GM12878 (cell line): ENCODE results near the gene UVRAG. TPM values are rescaled to one million over a fixed set of nuclear protein-coding genes. Genes with fewer than 3 reads are reported as not detected.

Source experiments
- ATAC-seq: fragments of 200-7000 bp; cut with Tn5 transposase; 3 replicates; pipeline ENCODE4 v1.9.1; 2020; ENCODE audit warnings: mild to moderate bottlenecking, moderate library complexity
- BruUV-seq: library from RNA; stranded (reverse); fragments of 400-500 nt; replicated peaks from 2 replicates; lab custom pipeline; 2021; lab: Mats Ljungman, UMichigan
- CTCF ChIA-PET: fragments of 300-600 bp; sonication (Branson Sonifier 250); formaldehyde crosslinking; extraction: SDS; loops from one replicate; lab custom pipeline; 2021; ENCODE audit warnings: inconsistent platforms; lab: Yijun Ruan, JAX
- POLR2A ChIA-PET: fragments of 350-600 bp; formaldehyde crosslinking; extraction: SDS; loops from one replicate; lab custom pipeline; 2021; ENCODE audit warnings: inconsistent platforms; lab: Charles Lee
- RAD21 ChIA-PET: fragments of 300-600 bp; sonication (Branson Sonifier 250); formaldehyde crosslinking; loops from one replicate; lab custom pipeline; 2023; ENCODE audit warnings: antibody characterized with exemption; ENCODE audit not compliant: unreplicated experiment; lab: Charles Lee
- SMC1A ChIA-PET: fragments of 300-600 bp; sonication (Branson Sonifier 250); formaldehyde crosslinking; loops from one replicate; lab custom pipeline; 2023; ENCODE audit not compliant: unreplicated experiment, uncharacterized antibody; lab: Charles Lee
- DNase-seq: peaks from one replicate; pipeline ENCODE4 v3.0.0-alpha.2; 2011; ENCODE audit warnings: low read depth, low spot score
- FAIRE-seq: peaks from 3 replicates; lab custom pipeline; 2011; peaks lifted over from hg19 to GRCh38; lab: Jason Lieb, UNC
- H2AFZ ChIP-seq: 2 replicates; pipeline ENCODE4 v1.6.0; 2011; ENCODE audit warnings: low read depth, low read length, control low read depth; ENCODE audit not compliant: control insufficient read depth
- H3K27ac ChIP-seq: 2 replicates; pipeline ENCODE4 v1.5.1; 2011; ENCODE audit warnings: control low read depth; ENCODE audit not compliant: control insufficient read depth, insufficient read depth
- H3K27me3 ChIP-seq, 2 experiments: replicated peaks in 1 of 2; 2 replicates each; pipeline versions ENCODE4 v1.6.0 to v1.6.1; 2011; ENCODE audit warnings: low read length in 1 of 2; ENCODE audit not compliant: control insufficient read depth in 2 of 2, insufficient read depth in 2 of 2
- H3K36me3 ChIP-seq, 2 experiments: 2 replicates each; pipeline ENCODE4 v1.5.1; 2011; ENCODE audit warnings: low read length in 1 of 2; ENCODE audit not compliant: control insufficient read depth in 2 of 2, insufficient read depth in 2 of 2
- H3K4me1 ChIP-seq: 2 replicates; pipeline ENCODE4 v1.6.1; 2011; ENCODE audit warnings: mild to moderate bottlenecking, low read length, moderate library complexity, mixed read lengths; ENCODE audit not compliant: control insufficient read depth, insufficient read depth
- H3K4me2 ChIP-seq: 2 replicates; pipeline ENCODE4 v1.6.0; 2011; ENCODE audit warnings: control low read depth; ENCODE audit not compliant: control insufficient read depth, insufficient read depth
- H3K4me3 ChIP-seq: fragments of 200-600 bp; sonication (generic); 2 replicates; pipeline ENCODE4 v1.5.1; 2016
- H3K79me2 ChIP-seq: 2 replicates; pipeline ENCODE4 v1.6.0; 2011; ENCODE audit warnings: low read length; ENCODE audit not compliant: control insufficient read depth, insufficient read depth
- H3K9ac ChIP-seq: 2 replicates; pipeline ENCODE4 v1.8.0; 2011; ENCODE audit warnings: low read length, control low read depth, mixed read lengths; ENCODE audit not compliant: control insufficient read depth, insufficient read depth
- H3K9me3 ChIP-seq: replicated peaks from 3 replicates; pipeline ENCODE4 v1.5.1; 2011; ENCODE audit warnings: mild to moderate bottlenecking, low read length; ENCODE audit not compliant: control insufficient read depth, insufficient read depth
- H4K20me1 ChIP-seq: 2 replicates; pipeline ENCODE4 v1.6.0; 2011; ENCODE audit not compliant: control insufficient read depth, insufficient read depth
- CEBPB ChIP-seq, 2 experiments: fragments of 150-350 bp in 1 of 2; IDR thresholded peaks; 2 replicates each; pipeline ENCODE4 v1.6.1; 2012 to 2014; ENCODE audit warnings: low read depth in 2 of 2, low read length in 2 of 2, borderline replicate concordance in 1 of 2, inconsistent platforms in 1 of 2
- CHD1 ChIP-seq: IDR thresholded peaks from 2 replicates; pipeline ENCODE4 v1.6.1; 2012; ENCODE audit warnings: low read depth, low read length, improper control_type of control experiment
- ETV6 ChIP-seq, 2 experiments: fragments of 450-650 bp in 1 of 2; IDR thresholded peaks in 1 of 2; conservative IDR thresholded peaks in 1 of 2; 2 replicates each; pipeline ENCODE4 v1.6.1; 2014; ENCODE audit warnings: antibody characterized with exemption in 1 of 2, borderline replicate concordance in 1 of 2, low read depth in 1 of 2, mild to moderate bottlenecking in 1 of 2, moderate library complexity in 1 of 2
- HDAC2 ChIP-seq: fragments of 200-600 bp; sonication (generic); IDR thresholded peaks from 2 replicates; pipeline ENCODE4 v1.6.1; 2017
- JUNB ChIP-seq: IDR thresholded peaks from 2 replicates; pipeline ENCODE4 v1.6.1; 2016; ENCODE audit warnings: antibody characterized with exemption, mild to moderate bottlenecking
- MTA3 ChIP-seq: IDR thresholded peaks from 2 replicates; pipeline ENCODE4 v1.6.1; 2012; ENCODE audit warnings: low read length, inconsistent platforms, borderline replicate concordance
- NFIC ChIP-seq: IDR thresholded peaks from 2 replicates; pipeline ENCODE4 v1.6.1; 2012; ENCODE audit warnings: low read depth, mild to moderate bottlenecking, inconsistent platforms, low read length, moderate library complexity
- NR2C2 ChIP-seq: IDR thresholded peaks from 2 replicates; pipeline ENCODE4 v1.6.1; 2011; ENCODE audit warnings: borderline replicate concordance, low read depth; ENCODE audit not compliant: control insufficient read depth, insufficient read length
- PML ChIP-seq: IDR thresholded peaks from 2 replicates; pipeline ENCODE4 v1.6.1; 2012; ENCODE audit warnings: low read length, inconsistent platforms
- RCOR1 ChIP-seq: conservative IDR thresholded peaks from 2 replicates; pipeline ENCODE4 v1.6.1; 2012; ENCODE audit warnings: low read depth, low read length, improper control_type of control experiment
- RFX5 ChIP-seq: IDR thresholded peaks from 2 replicates; pipeline ENCODE4 v1.6.1; 2011; ENCODE audit warnings: low read depth, low read length, improper control_type of control experiment
- SMAD5 ChIP-seq: IDR thresholded peaks from 2 replicates; pipeline ENCODE4 v1.6.1; 2016; ENCODE audit warnings: antibody characterized with exemption, low read depth
- TAF1 ChIP-seq: IDR thresholded peaks from 2 replicates; pipeline ENCODE4 v1.6.1; 2011; ENCODE audit warnings: mild to moderate bottlenecking, low read depth, low read length, borderline replicate concordance
- TBL1XR1 ChIP-seq: IDR thresholded peaks from 2 replicates; pipeline ENCODE4 v1.6.1; 2012; ENCODE audit warnings: low read depth, low read length, improper control_type of control experiment
- ZBED1 ChIP-seq: IDR thresholded peaks from 2 replicates; pipeline ENCODE4 v1.6.1; 2016; ENCODE audit warnings: borderline replicate concordance
- ZNF622 ChIP-seq: fragments of 450-650 bp; IDR thresholded peaks from 2 replicates; pipeline ENCODE4 v1.6.1; 2017; ENCODE audit warnings: mild to moderate bottlenecking, inconsistent platforms
- WGBS: methylation state at CpG from one replicate; pipeline ENCODE4 v1.1.6; 2016; ENCODE audit warnings: low lambda C conversion rate; ENCODE audit not compliant: insufficient replicate concordance, insufficient coverage; ENCODE audit errors: missing lambda C conversion rate; 5-methylcytosine and 5-hydroxymethylcytosine counted together
- in situ Hi-C: fragments of 300-500 bp; cut with MboI; formaldehyde crosslinking; loops from 9 replicates; pipeline ENCODE4 v1.14.3; 2018; ENCODE audit warnings: mixed read lengths
- intact Hi-C: fragments of 100-400 bp; cut with micrococcal nuclease; formaldehyde crosslinking; loops from one replicate; pipeline ENCODE4 v1.14.2; 2022; ENCODE audit not compliant: unreplicated experiment
- polyA plus RNA-seq, 11 experiments: library from polyadenylated mRNA; depleted of rRNA in 4 of 11; unstranded in 6 of 11; stranded (reverse) in 5 of 11; fragments of >200 nt; fragmentation: Nextera tagmentation in 4 of 11; fragmentation: Illumina TruSeq in 1 of 11; extraction: Ambion mirVana in 4 of 11; extraction: Trizol in 1 of 11; gene quantifications; 1 replicate in 1 of 11; 2 replicates in 10 of 11; pipeline versions ENCODE4 v1.2.1 to v1.2.3, GENCODE V29; 2011 to 2016; ENCODE audit warnings: inconsistent platforms in 2 of 11, missing spikeins in 2 of 11, low read depth in 1 of 11
- total RNA-seq, 4 experiments: library from RNA; depleted of rRNA in 3 of 4; stranded (reverse); fragments of >200 nt in 3 of 4; fragmentation: Illumina TruSeq in 1 of 4; extraction: Trizol in 1 of 4; gene quantifications; 2 replicates each; pipeline versions ENCODE4 v1.2.1 to v1.2.3, GENCODE V29; 2013 to 2021

Gene UVRAG
- total and polyA plus RNA-seq, 10 of the 15 experiments (the other 5 are each of a cell fraction or from before 2014, with no cell fraction given), result 7.0 to 43.4 (median 37.0) TPM

DNA sequence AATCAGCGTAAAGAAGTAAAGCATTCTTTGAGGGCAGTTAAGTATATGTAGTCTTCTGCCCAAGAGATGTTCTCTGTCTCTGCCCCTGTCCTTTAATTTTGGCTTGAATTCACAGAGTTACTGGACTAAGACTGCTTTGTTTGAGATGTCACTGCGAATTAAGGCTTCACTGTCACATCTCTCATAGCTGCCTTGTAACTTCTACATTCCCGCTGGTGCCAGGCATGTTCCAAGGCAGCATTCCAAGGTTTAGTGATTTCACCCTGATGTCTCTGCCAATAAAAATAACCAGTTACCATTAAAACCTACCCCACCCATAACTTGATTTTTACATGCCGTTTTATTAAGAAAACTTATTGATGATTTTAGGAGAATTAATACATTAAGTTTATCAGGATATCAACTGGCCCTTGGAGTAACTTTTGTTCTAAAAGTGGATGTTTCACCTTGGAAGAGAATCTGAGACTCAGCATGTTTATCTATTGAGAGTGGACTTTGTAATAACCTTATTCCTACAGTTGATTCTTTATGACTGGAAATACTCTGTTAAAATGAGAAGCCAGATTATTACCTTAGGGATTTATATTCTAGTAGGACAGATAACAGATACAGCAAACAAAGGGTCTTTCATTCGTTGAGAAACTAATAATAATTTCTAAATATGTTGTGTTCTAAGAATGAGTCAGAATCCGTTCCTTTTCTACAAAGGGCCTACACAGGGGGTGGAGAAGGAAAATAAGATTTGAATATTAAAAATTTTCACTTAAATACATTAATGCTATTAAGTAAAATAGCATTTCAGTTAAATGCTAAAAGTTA is 110.2 kb downstream of the UVRAG start:
- WGBS, result 65% methylated on average over 6 of the region's 6 CpGs
- Histone ChIP-seq H3K4me1 (peaks cover 13% of the 10 kb centered on the region; the same call in 1 of the 2 replicates), H3K27me3 (no peaks in the 10 kb centered on the region), H3K9ac (no peak overlapping the region), H3K79me2 (peaks cover 38% of the 10 kb centered on the region), H3K4me3 (no peak overlapping the region), H3K36me3 (peaks cover 0 to 6% of the 10 kb centered on the region in 2 experiments; a peak in 2 of 4 replicates), H3K9me3 (no peaks in the 10 kb centered on the region; the same call in 2 of the 3 replicates), H2AFZ (no peak overlapping the region), H3K4me2 (peak overlapping the region; percentile 41; the same call in 1 of the 2 replicates), H4K20me1 (no peaks in the 10 kb centered on the region), H3K27ac (peak overlapping the region; percentile 60; the same call in 1 of the 2 replicates)
- ChIA-PET POLR2A (interaction anchor here (0.7 kb wide), 2 partner anchors 33 to 135 kb away, joined by 3 read pairs; no protein-coding TSS in a partner anchor), CTCF (no interaction called here), RAD21 (no interaction called here), SMC1A (interaction anchor here (0.7 kb wide), 1 partner anchor 1100 kb away, joined by 4 read pairs; no protein-coding TSS in a partner anchor)
- in situ Hi-C loops (no loop called here), intact Hi-C loops (no loop called here)
- TF ChIP-seq NFIC (peak; percentile 70), PML (0 out of 2 replicates have a peak, but pooled peaks have one; percentile 37), ZNF622 (no peak), JUNB (peak; percentile 76)
- DNase-seq (no peak), FAIRE-seq (peak; percentile 13), ATAC-seq (peak; percentile 76)
- BruUV-seq, result no TSS peak

GRCh38 chr11:75925785-75926164 is 110.8 kb downstream of the UVRAG start:
- no peaks in the 10 kb centered on the region for H3K27me3 ChIP-seq
- no peak for TF ChIP-seq TAF1
- no peak for TF ChIP-seq MTA3
- TF ChIP-seq SMAD5, result no peak
- no peak for TF ChIP-seq PML
- TF ChIP-seq CHD1, result no peak
- no peak for TF ChIP-seq ETV6 (conservative IDR thresholded peaks at IDR 0.05 in 1 of 2, IDR thresholded peaks at IDR 0.05 in 1 of 2; ENCODE audit: borderline replicate concordance in 1 of 2, low read depth in 1 of 2)
- TF ChIP-seq NFIC, result no peak
- TF ChIP-seq RCOR1, result no peak
- TF ChIP-seq RFX5, result no peak
- TF ChIP-seq ZBED1, result no peak
- no peak for TF ChIP-seq NR2C2
- no peak for TF ChIP-seq HDAC2
- no peak for TF ChIP-seq TBL1XR1
- no peak for TF ChIP-seq CEBPB (IDR thresholded peaks at IDR 0.05; ENCODE audit: borderline replicate concordance in 1 of 2, low read depth in 2 of 2, low read length in 2 of 2)
- peaks cover 13% of the 10 kb centered on the region; the same call in 1 of the 2 replicates for H3K4me1 ChIP-seq
- no peaks in the 10 kb centered on the region for H3K9me3 ChIP-seq
- 100% methylated on average over 1 of the region's 1 CpG for WGBS
- no peak overlapping the region for H2AFZ ChIP-seq
- no peak overlapping the region for H3K27ac ChIP-seq
- no peak for DNase-seq
- POLR2A ChIA-PET, result interaction anchor here (0.7 kb wide), 2 partner anchors 34 to 135 kb away, joined by 3 read pairs; no protein-coding TSS in a partner anchor
- H3K36me3 ChIP-seq, result peaks cover 0 to under 1% of the 10 kb centered on the region in 2 experiments; a peak in 2 of 4 replicates
- SMC1A ChIA-PET, result interaction anchor here (0.7 kb wide), 1 partner anchor 1099 kb away, joined by 4 read pairs; no protein-coding TSS in a partner anchor
- no TSS peak for BruUV-seq
- H3K4me3 ChIP-seq, result no peak overlapping the region
- CTCF ChIA-PET, result no interaction called here
- ATAC-seq, result peak; percentile 47
- intact Hi-C loops (no loop called here), in situ Hi-C loops (no loop called here)
- H3K4me2 ChIP-seq, result no peak overlapping the region
- H3K79me2 ChIP-seq, result peaks cover 38% of the 10 kb centered on the region
- RAD21 ChIA-PET, result no interaction called here
- no peak for FAIRE-seq
- H3K9ac ChIP-seq, result no peak overlapping the region
- no peaks in the 10 kb centered on the region for H4K20me1 ChIP-seq
